ENCODE measurements around the gene AHNAK.

The AHNAK gene

GRCh38 chr11:62468577-62468976 lies 78.0 kb downstream of the AHNAK start:
- no peak overlapping the region for H3K4me3 ChIP-seq (ENCODE audit: low read length)
- no peak for TF ChIP-seq CTCF (conservative IDR thresholded peaks at IDR 0.05; ENCODE audit: low read depth, low read length)
- no peak for DNase-seq (ENCODE audit: low read depth)

DNA sequence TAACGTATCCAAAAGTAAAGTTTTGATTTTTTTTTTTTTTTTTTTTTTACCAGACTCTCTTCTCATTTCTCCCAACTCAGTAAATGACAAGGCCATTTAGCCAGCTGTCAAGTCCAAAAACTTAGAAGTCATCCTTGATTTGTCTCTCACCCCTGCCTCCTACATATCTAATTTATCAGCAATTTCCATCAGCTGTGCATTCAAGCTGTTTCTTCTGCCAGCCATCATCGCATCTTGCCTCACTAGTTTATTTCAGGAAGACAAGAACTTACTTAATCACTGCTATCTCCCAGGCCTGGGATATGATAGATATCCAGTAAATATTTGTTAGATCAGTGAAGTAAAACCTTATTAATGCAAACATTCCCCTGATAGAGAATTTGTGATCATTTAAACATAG lies 80.2 kb downstream of the AHNAK start:
- no peak for TF ChIP-seq CTCF (conservative IDR thresholded peaks at IDR 0.05; ENCODE audit: low read depth, low read length)
- H3K4me3 ChIP-seq (ENCODE audit: low read length) = no peak overlapping the region
- no peak for DNase-seq (ENCODE audit: low read depth)

GRCh38 chr11:62464655-62465054 lies 82.0 kb downstream of the AHNAK start:
- no peak for TF ChIP-seq CTCF (conservative IDR thresholded peaks at IDR 0.05; ENCODE audit: low read depth, low read length)
- H3K4me3 ChIP-seq (ENCODE audit: low read length) = no peak overlapping the region
- no peak for DNase-seq (ENCODE audit: low read depth)

DNA sequence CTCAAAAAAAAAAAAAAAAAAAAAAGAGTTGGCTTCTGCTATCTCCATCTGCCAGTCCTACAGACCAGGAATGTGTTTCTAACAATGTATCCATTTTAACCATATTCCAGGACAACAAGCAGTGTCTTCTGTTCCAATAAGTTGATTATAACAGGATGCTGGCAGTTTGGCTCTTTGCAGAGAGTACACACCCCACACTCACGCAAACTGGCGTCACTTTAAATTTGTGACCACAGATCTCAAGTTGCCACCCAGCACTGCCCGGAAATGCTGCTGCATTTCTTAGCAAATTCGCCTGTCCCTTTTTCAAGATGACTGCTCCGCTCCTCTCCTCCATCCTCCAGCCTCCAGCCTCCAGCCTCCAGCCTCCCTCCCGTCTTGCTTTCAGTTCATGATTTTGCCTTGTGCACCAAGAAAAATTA lies 83.5 kb downstream of the AHNAK start:
- H3K4me3 ChIP-seq (ENCODE audit: low read length) = no peak overlapping the region
- no peak for DNase-seq (ENCODE audit: low read depth)
- TF ChIP-seq CTCF (conservative IDR thresholded peaks at IDR 0.05; ENCODE audit: low read depth, low read length) = no peak

DNA sequence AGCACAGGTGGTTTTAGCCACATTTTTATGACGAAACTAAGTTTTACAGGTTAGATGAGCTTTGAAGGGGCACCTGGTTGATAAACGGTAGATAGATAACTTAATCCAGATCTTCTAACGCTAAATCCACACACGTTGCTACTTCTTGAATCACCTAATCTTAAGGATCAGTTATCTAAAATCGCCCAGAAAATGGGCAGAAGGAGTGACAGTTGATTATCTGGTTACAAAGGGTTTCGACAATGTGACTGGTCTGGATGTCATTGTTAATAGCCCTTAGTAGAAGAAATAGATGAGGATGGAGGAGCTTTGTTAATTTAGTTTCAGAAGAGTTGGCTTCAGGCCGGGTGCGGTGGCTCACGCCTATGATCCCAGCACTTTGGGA lies 84.1 kb downstream of the AHNAK start:
- TF ChIP-seq CTCF (conservative IDR thresholded peaks at IDR 0.05; ENCODE audit: low read depth, low read length) = no peak
- no peak for DNase-seq (ENCODE audit: low read depth)
- no peak overlapping the region for H3K4me3 ChIP-seq (ENCODE audit: low read length)

- TF ChIP-seq CTCF (conservative IDR thresholded peaks at IDR 0.05; ENCODE audit: low read depth, low read length) = no peak
- no peak overlapping the region for H3K4me3 ChIP-seq (ENCODE audit: low read length)
- DNase-seq (ENCODE audit: low read depth) = no peak
Observed at GRCh38 chr11:62461740-62462507, 84.7 kb downstream of the AHNAK start.

DNA sequence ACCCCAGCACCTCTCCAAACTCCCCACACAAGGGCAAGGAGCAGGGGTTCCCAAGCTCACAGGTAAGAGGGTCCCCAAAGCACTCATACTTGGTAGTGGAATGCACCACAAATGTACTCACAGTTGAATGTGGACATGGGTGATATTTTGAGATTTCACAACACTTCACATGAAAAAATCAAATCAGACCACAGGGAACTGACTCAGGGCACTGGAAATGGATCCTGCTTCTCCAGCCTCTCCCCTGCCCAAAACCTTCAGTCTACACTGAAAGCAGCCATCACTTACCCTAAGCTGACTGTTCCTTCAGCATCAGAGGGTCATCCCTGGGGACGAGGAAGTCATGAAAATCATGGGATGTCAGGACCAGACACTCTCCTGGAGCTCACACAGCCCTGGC lies 87.5 kb downstream of the AHNAK start:
- H3K4me3 ChIP-seq (ENCODE audit: low read length) = no peak overlapping the region
- TF ChIP-seq CTCF (conservative IDR thresholded peaks at IDR 0.05; ENCODE audit: low read depth, low read length) = no peak
- DNase-seq (ENCODE audit: low read depth) = no peak

Measured in retinal pigment epithelial cell (primary cell).